Measurements from ENCODE around the gene ARHGAP24. TPM values are rescaled to one million over a fixed set of nuclear protein-coding genes. Genes with fewer than 3 reads are reported as not detected.

The ARHGAP24 gene
- total RNA-seq, 1 experiment from 2014 or later = 1.3 TPM

DNA sequence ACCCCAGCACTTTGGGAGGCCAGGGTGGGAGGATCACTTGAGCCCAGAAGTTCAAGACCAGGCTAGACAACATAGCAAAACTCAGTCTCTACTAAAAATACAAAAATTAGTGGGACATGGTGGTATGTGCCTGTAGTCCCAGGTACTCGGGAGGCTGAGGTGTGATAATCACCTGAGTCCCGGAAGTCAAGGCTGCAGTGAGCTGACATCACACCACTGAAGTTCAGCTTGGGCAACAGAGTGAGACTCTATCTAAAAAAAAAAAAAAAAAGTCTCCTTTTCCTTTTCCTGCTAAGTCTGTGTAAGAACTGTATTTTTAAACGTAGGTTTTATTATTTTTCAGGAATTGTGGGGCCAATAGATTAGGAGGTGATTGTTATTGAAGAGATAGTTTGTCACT lies 356.7 kb downstream of the ARHGAP24 start:
- TF ChIP-seq SIN3A (IDR thresholded peaks at IDR 0.05; ENCODE audit: low read depth) = no peak
- no peak for TF ChIP-seq ZNF274 (IDR thresholded peaks at IDR 0.05; ENCODE audit: low read depth, low read length)
- TF ChIP-seq, protein P1, sequence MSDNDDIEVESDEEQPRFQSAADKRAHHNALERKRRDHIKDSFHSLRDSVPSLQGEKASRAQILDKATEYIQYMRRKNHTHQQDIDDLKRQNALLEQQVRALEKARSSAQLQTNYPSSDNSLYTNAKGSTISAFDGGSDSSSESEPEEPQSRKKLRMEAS (IDR thresholded peaks at IDR 0.05) = no peak
- TF ChIP-seq CEBPB (IDR thresholded peaks at IDR 0.05; ENCODE audit: low read depth) = no peak
- no peak for TF ChIP-seq POLR2AphosphoS5 (IDR thresholded peaks at IDR 0.05; ENCODE audit: low read depth, low read length)
- TF ChIP-seq, protein P2, sequence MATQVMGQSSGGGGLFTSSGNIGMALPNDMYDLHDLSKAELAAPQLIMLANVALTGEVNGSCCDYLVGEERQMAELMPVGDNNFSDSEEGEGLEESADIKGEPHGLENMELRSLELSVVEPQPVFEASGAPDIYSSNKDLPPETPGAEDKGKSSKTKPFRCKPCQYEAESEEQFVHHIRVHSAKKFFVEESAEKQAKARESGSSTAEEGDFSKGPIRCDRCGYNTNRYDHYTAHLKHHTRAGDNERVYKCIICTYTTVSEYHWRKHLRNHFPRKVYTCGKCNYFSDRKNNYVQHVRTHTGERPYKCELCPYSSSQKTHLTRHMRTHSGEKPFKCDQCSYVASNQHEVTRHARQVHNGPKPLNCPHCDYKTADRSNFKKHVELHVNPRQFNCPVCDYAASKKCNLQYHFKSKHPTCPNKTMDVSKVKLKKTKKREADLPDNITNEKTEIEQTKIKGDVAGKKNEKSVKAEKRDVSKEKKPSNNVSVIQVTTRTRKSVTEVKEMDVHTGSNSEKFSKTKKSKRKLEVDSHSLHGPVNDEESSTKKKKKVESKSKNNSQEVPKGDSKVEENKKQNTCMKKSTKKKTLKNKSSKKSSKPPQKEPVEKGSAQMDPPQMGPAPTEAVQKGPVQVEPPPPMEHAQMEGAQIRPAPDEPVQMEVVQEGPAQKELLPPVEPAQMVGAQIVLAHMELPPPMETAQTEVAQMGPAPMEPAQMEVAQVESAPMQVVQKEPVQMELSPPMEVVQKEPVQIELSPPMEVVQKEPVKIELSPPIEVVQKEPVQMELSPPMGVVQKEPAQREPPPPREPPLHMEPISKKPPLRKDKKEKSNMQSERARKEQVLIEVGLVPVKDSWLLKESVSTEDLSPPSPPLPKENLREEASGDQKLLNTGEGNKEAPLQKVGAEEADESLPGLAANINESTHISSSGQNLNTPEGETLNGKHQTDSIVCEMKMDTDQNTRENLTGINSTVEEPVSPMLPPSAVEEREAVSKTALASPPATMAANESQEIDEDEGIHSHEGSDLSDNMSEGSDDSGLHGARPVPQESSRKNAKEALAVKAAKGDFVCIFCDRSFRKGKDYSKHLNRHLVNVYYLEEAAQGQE (IDR thresholded peaks at IDR 0.05; ENCODE audit: low read depth) = no peak
- TF ChIP-seq EGR1 (IDR thresholded peaks at IDR 0.05; ENCODE audit: low read depth) = no peak
- no peak for TF ChIP-seq SRF (IDR thresholded peaks at IDR 0.05; ENCODE audit: low read depth)
- no peak for TF ChIP-seq SP1 (IDR thresholded peaks at IDR 0.05; ENCODE audit: low read depth)
- TF ChIP-seq TCF7L2 (IDR thresholded peaks at IDR 0.05; ENCODE audit: borderline replicate concordance, extremely low read depth, insufficient read depth, insufficient read length) = no peak
- no peak for TF ChIP-seq ZFX (IDR thresholded peaks at IDR 0.05)
- no peak for TF ChIP-seq RAD21 (IDR thresholded peaks at IDR 0.05; ENCODE audit: low read depth)
- no peak for TF ChIP-seq EZH2phosphoT487 (IDR thresholded peaks at IDR 0.05; ENCODE audit: borderline replicate concordance)
- TF ChIP-seq FOSL1 (IDR thresholded peaks at IDR 0.05; ENCODE audit: low read depth) = no peak
- intact Hi-C loops (cut with micrococcal nuclease) = no loop called here
- Histone ChIP-seq H3K36me3 (ENCODE audit: control insufficient read depth in 1 of 2, insufficient read depth in 2 of 2, low read length in 2 of 2) (no peaks in the 10 kb centered on the region), H3K4me1 (ENCODE audit: control insufficient read depth in 1 of 2, insufficient read depth in 2 of 2, low read length in 2 of 2) (no peaks in the 10 kb centered on the region; a peak in 1 of 4 replicates), H3K27ac (ENCODE audit: low read depth, low read length) (no peak overlapping the region), H3K4me3 (replicated peaks in 1 of 2; ENCODE audit: low read depth in 1 of 2, low read length in 2 of 2) (no peak overlapping the region), H3K9me3 (ENCODE audit: control insufficient read depth in 1 of 2, insufficient read depth in 1 of 2, low read depth in 1 of 2, low read length in 2 of 2) (no peaks in the 10 kb centered on the region), H3K27me3 (ENCODE audit: insufficient read depth, low read length) (no peaks in the 10 kb centered on the region), H2AFZ (ENCODE audit: low read depth, low read length, poor library complexity, severe bottlenecking) (no peak overlapping the region), H3K9me2 (ENCODE audit: insufficient read depth) (no peaks in the 10 kb centered on the region), H3K79me2 (ENCODE audit: insufficient read depth, low read length) (no peaks in the 10 kb centered on the region), H3K9ac (ENCODE audit: low read length) (no peak overlapping the region), H4K20me1 (ENCODE audit: insufficient read depth) (no peaks in the 10 kb centered on the region), H3K4me2 (ENCODE audit: low read length) (no peak overlapping the region)
- ATAC-seq (no peak), DNase-seq (ENCODE audit: low read depth, low spot score) (no peak)
- RAD21 ChIA-PET (ENCODE audit: low non-redundant PET in 1 of 2, low total read pairs in 2 of 2, uncharacterized antibody in 2 of 2, unreplicated experiment in 2 of 2) = no interaction called here
- CTCF ChIA-PET = no interaction called here
- BruUV-seq (replicated peaks) = no TSS peak
- POLR2A ChIA-PET = no interaction called here
